Bronchus fibroblast of lung (primary cell): ENCODE results near the gene TMPRSS5. TPM values are rescaled to one million over a fixed set of nuclear protein-coding genes. Genes with fewer than 3 reads are reported as not detected.

Source experiments
- total RNA-seq: library from RNA; depleted of rRNA; stranded (reverse); fragments of >200 nt; gene quantifications from 2 replicates; pipeline ENCODE4 v1.2.3, GENCODE V29; 2015

The TMPRSS5 gene
- total RNA-seq, result under 0.01 TPM in 2 replicates

GRCh38 chr11:113705871-113706655 lies at the start of gene TMPRSS5:
TMPRSS5 (minus strand) TSS chr11:113706308; CDS start chr11:113706224, 84 bp downstream.

Other genes with a start within 250 kb of the TMPRSS5 start
- under 0.01 TPM in 1 of 2 replicates, not detected in the other for gene DRD2, start 230.9 kb downstream of the TMPRSS5 start, total RNA-seq
- gene ZW10, start 67.4 kb upstream of the TMPRSS5 start, total RNA-seq, result 17.2 and 18.3 TPM in 2 replicates
- not detected in 2 replicates for gene CLDN25, start 73.5 kb upstream of the TMPRSS5 start, total RNA-seq
- 21.5 and 22.1 TPM in 2 replicates for gene USP28, start 169.3 kb upstream of the TMPRSS5 start, total RNA-seq
- gene HTR3B, start 198.5 kb upstream of the TMPRSS5 start, total RNA-seq, result not detected in 2 replicates